ENCODE data around the gene ARHGEF16. TPM values are rescaled to one million over a fixed set of nuclear protein-coding genes. Genes with fewer than 3 reads are reported as not detected.

The ARHGEF16 gene
- total RNA-seq, 1 donor from 2014 or later: 4.1 TPM

DNA sequence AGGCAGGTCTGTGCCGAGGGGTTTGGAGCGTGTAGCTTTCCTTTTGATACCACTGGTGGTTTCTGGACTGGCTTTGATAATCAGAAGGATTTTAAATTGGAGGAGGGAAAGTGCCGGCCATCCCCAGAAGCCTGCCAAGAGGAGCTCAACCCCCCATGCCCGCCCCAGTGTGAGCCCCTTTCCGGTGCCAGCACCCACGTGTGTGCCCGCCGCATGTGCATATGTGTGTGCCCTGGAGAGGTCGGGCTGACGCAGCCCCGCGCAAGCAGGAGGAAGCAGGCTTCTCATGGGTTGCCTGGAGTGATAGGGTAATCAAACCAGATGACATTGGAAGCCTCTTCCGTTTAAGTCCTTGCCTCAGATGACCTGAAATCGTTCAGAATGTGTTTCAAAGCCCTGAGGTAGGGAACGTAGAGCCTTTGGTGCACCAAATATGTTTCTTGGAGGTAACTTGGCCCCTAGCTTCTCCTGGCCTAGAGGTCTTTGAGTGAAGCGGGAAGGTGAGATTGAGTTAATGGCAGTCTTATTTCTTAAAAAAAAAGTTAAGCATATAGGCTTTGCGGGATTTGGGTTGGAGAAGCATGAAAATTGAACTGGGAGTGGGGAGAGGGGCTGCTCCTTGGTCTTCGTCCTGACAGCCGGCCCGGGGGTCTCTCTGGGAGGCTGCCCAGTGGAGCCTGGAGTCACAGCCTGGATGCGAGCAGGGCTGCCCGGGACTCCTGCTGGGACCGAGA lies 34.1 kb upstream of the ARHGEF16 start:
- H3K4me2 ChIP-seq (ENCODE audit: low read length): no peak overlapping the region
- Mint-ChIP-seq H3K36me3 (ENCODE audit: low read depth, unreplicated experiment) (peaks cover 5% of the 10 kb centered on the region), H3K4me1 (ENCODE audit: low read depth, unreplicated experiment) (no peaks in the 10 kb centered on the region), H3K4me3 (ENCODE audit: unreplicated experiment) (no peak overlapping the region), H3K27ac (ENCODE audit: unreplicated experiment) (no peak overlapping the region), H3K9me3 (ENCODE audit: unreplicated experiment) (peaks cover 18% of the 10 kb centered on the region), H3K27me3 (ENCODE audit: low read depth, unreplicated experiment) (peaks cover 22% of the 10 kb centered on the region)
- no peak overlapping the region for H3K4me3 ChIP-seq (ENCODE audit: insufficient read depth, low read depth, low read length)
- no peak for TF ChIP-seq EZH2 (IDR thresholded peaks at IDR 0.05; ENCODE audit: insufficient read depth, low read length)
- TF ChIP-seq, protein P1, sequence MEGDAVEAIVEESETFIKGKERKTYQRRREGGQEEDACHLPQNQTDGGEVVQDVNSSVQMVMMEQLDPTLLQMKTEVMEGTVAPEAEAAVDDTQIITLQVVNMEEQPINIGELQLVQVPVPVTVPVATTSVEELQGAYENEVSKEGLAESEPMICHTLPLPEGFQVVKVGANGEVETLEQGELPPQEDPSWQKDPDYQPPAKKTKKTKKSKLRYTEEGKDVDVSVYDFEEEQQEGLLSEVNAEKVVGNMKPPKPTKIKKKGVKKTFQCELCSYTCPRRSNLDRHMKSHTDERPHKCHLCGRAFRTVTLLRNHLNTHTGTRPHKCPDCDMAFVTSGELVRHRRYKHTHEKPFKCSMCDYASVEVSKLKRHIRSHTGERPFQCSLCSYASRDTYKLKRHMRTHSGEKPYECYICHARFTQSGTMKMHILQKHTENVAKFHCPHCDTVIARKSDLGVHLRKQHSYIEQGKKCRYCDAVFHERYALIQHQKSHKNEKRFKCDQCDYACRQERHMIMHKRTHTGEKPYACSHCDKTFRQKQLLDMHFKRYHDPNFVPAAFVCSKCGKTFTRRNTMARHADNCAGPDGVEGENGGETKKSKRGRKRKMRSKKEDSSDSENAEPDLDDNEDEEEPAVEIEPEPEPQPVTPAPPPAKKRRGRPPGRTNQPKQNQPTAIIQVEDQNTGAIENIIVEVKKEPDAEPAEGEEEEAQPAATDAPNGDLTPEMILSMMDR (IDR thresholded peaks at IDR 0.05; ENCODE audit: insufficient read depth, low read depth, low read length): no peak
- no peaks in the 10 kb centered on the region for H3K4me1 ChIP-seq (ENCODE audit: insufficient read depth, low read length)
- no peak for DNase-seq (ENCODE audit: low read depth)
- H3K27me3 ChIP-seq (ENCODE audit: insufficient read depth, low read length): no peaks in the 10 kb centered on the region
- no peaks in the 10 kb centered on the region for H3K79me2 ChIP-seq (ENCODE audit: insufficient read depth, low read length)
- no peak overlapping the region for H2AFZ ChIP-seq (ENCODE audit: low read depth, low read length)
- no peak overlapping the region for H3K9ac ChIP-seq (ENCODE audit: low read length)
- H3K36me3 ChIP-seq (ENCODE audit: insufficient read depth, low read length): no peaks in the 10 kb centered on the region
- no peak for FAIRE-seq
- H3K9me3 ChIP-seq (ENCODE audit: insufficient read depth, low read depth, low read length): peaks cover 5% of the 10 kb centered on the region
- H3K27ac ChIP-seq (ENCODE audit: low read depth, low read length): no peak overlapping the region
- H4K20me1 ChIP-seq (ENCODE audit: insufficient read depth, low read length): no peaks in the 10 kb centered on the region

DNA sequence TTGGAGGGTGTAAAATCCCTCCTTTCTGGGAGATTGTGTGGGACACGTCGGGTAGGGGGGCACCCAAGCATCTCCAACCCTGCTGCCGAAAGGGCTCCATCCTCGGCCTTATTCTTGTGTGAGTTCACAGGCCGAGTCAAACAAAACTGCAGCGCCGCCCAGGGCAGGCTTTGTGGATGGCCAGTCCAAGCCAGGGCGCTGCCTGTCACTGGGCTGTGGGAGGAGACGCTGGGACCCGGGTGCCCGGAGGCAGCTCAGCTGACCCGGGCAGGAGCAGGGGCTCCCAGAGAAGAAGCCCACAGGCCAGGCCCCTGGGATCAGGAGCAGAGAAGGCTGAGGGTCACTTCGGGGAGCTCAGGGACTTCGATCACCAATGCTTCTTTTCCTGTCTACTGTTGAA lies 31.8 kb upstream of the ARHGEF16 start:
- no peaks in the 10 kb centered on the region for H3K9me3 ChIP-seq (ENCODE audit: insufficient read depth, low read depth, low read length)
- H3K27me3 ChIP-seq (ENCODE audit: insufficient read depth, low read length): no peaks in the 10 kb centered on the region
- H3K4me3 Mint-ChIP-seq (ENCODE audit: unreplicated experiment): no peak overlapping the region
- no peaks in the 10 kb centered on the region for H4K20me1 ChIP-seq (ENCODE audit: insufficient read depth, low read length)
- no peak for TF ChIP-seq EZH2 (IDR thresholded peaks at IDR 0.05; ENCODE audit: insufficient read depth, low read length)
- TF ChIP-seq, protein P1 (IDR thresholded peaks at IDR 0.05; ENCODE audit: insufficient read depth, low read depth, low read length): no peak
- H3K79me2 ChIP-seq (ENCODE audit: insufficient read depth, low read length): no peaks in the 10 kb centered on the region
- no peak overlapping the region for H3K4me2 ChIP-seq (ENCODE audit: low read length)
- DNase-seq (ENCODE audit: low read depth): no peak
- no peak for FAIRE-seq
- no peaks in the 10 kb centered on the region for H3K4me1 Mint-ChIP-seq (ENCODE audit: low read depth, unreplicated experiment)
- no peak overlapping the region for H3K27ac ChIP-seq (ENCODE audit: low read depth, low read length)
- no peak overlapping the region for H3K9ac ChIP-seq (ENCODE audit: low read length)
- no peak overlapping the region for H2AFZ ChIP-seq (ENCODE audit: low read depth, low read length)
- H3K27ac Mint-ChIP-seq (ENCODE audit: unreplicated experiment): no peak overlapping the region
- H3K4me3 ChIP-seq (ENCODE audit: insufficient read depth, low read depth, low read length): no peak overlapping the region
- H3K27me3 Mint-ChIP-seq (ENCODE audit: low read depth, unreplicated experiment): peaks cover 31% of the 10 kb centered on the region
- no peaks in the 10 kb centered on the region for H3K36me3 ChIP-seq (ENCODE audit: insufficient read depth, low read length)
- peaks cover 12% of the 10 kb centered on the region for H3K9me3 Mint-ChIP-seq (ENCODE audit: unreplicated experiment)
- H3K4me1 ChIP-seq (ENCODE audit: insufficient read depth, low read length): no peaks in the 10 kb centered on the region
- H3K36me3 Mint-ChIP-seq (ENCODE audit: low read depth, unreplicated experiment): peaks cover 3% of the 10 kb centered on the region

GRCh38 chr1:3423245-3423829 lies 31.1 kb upstream of the ARHGEF16 start:
- H3K4me1 Mint-ChIP-seq (ENCODE audit: low read depth, unreplicated experiment): no peaks in the 10 kb centered on the region
- H3K4me3 ChIP-seq (ENCODE audit: insufficient read depth, low read depth, low read length): no peak overlapping the region
- no peaks in the 10 kb centered on the region for H4K20me1 ChIP-seq (ENCODE audit: insufficient read depth, low read length)
- H3K36me3 ChIP-seq (ENCODE audit: insufficient read depth, low read length): no peaks in the 10 kb centered on the region
- H3K27me3 Mint-ChIP-seq (ENCODE audit: low read depth, unreplicated experiment): peaks cover 31% of the 10 kb centered on the region
- H3K4me2 ChIP-seq (ENCODE audit: low read length): no peak overlapping the region
- H3K9me3 ChIP-seq (ENCODE audit: insufficient read depth, low read depth, low read length): no peaks in the 10 kb centered on the region
- no peak overlapping the region for H3K9ac ChIP-seq (ENCODE audit: low read length)
- no peaks in the 10 kb centered on the region for H3K27me3 ChIP-seq (ENCODE audit: insufficient read depth, low read length)
- TF ChIP-seq, protein P1 (IDR thresholded peaks at IDR 0.05; ENCODE audit: insufficient read depth, low read depth, low read length): no peak
- TF ChIP-seq EZH2 (IDR thresholded peaks at IDR 0.05; ENCODE audit: insufficient read depth, low read length): no peak
- H3K27ac ChIP-seq (ENCODE audit: low read depth, low read length): no peak overlapping the region
- H3K4me3 Mint-ChIP-seq (ENCODE audit: unreplicated experiment): no peak overlapping the region
- H2AFZ ChIP-seq (ENCODE audit: low read depth, low read length): no peak overlapping the region
- no peak overlapping the region for H3K27ac Mint-ChIP-seq (ENCODE audit: unreplicated experiment)
- H3K9me3 Mint-ChIP-seq (ENCODE audit: unreplicated experiment): peaks cover 12% of the 10 kb centered on the region
- peaks cover 3% of the 10 kb centered on the region for H3K36me3 Mint-ChIP-seq (ENCODE audit: low read depth, unreplicated experiment)
- no peaks in the 10 kb centered on the region for H3K4me1 ChIP-seq (ENCODE audit: insufficient read depth, low read length)
- FAIRE-seq (no peak), DNase-seq (ENCODE audit: low read depth) (no peak)
- H3K79me2 ChIP-seq (ENCODE audit: insufficient read depth, low read length): no peaks in the 10 kb centered on the region
